Activated CD4-positive, CD25-positive, alpha-beta regulatory T cell treated with anti-CD3 and anti-CD28 coated beads, Interleukin-2, amount 50 U/mL, for 16 hours (primary cell): Measurements from ENCODE around the gene UVRAG.

Experiments
- DNase-seq: peaks from one replicate; pipeline ENCODE4 v3.0.0-alpha.2; 2020; ENCODE audit warnings: low read depth, low spot score

Gene UVRAG

DNA sequence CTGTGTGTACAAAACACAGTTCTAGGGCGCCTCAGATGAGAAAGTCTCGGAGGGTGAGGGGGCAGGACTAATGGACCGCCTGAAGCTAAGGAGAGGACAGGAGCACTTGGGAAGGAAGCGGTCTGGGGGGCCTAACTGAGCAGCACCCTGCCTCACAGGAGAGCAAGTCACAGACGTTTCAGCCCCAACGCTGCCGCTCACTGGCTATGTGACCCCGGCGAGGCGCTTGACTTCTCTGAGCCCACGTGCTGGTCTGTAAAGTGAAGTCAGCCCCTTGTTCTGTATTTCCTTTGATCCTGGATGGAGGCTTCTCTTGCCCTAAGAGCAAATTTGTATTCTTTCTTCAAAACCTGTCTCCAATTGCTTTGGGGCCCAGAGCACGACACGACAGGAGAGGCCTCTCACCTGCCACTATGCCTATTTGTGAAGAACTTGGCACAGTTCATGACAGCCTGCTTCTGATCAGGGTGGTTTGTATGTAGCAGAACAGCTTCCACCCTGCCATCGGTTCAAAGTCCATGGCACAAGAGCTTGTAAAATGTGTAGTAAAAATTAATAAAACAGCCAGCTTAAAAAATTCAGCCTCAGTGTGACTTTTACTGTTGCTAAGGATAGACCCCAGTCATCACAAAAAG is 332.2 kb downstream of the UVRAG start:
- DNase-seq = no peak

DNA sequence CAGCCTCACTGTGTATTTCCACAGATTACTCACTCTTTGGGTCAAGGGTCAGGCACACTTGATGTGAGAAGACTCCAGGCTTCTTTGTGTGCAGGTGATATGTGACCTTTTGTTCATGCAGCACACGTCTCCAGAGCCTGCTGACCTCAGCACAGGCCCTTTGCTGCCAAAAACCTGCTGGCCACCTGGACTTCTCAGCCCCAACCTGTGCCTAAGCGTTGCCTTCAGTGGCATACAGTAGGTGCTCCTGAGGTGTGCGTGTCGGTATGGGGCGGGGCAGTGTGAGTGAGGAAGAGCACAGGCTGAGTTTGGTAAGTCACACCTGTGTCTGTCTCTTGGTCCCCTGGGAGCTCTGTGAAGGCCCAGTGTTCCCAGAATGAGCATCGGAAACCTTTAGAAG is 333.2 kb downstream of the UVRAG start:
- DNase-seq = no peak

DNA sequence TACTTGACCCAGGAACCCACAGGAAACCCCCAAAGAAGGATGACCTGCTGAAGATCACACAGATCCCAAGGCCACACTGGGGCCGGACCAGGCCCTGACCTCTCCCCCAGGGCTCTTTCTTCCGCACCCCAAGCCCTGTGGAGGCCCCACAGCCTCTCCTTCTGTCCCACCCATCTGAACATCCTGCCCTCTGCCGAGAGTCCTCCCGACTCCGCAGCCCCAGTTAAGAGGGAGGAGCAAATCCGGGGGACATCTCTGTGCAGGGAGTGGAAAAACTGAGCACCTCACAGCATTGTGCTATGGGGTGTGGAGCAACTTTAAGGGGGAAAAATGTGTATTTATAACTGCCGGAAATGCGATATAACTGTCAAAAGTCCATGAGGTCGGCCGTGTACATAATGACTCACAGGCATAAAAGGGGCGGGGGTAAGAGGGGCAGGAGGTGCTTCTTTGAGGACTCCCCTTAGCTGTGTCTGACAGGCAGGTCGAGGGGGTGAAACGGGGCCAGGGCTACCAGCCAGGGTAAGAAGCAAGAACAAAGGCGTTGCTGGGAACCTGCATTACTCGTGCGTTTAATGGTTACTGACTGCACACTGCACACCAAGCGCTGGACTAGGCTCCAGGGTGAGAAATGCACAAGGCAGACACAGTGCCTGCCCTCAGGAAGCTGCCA is 334.1 kb downstream of the UVRAG start:
- no peak for DNase-seq

DNA sequence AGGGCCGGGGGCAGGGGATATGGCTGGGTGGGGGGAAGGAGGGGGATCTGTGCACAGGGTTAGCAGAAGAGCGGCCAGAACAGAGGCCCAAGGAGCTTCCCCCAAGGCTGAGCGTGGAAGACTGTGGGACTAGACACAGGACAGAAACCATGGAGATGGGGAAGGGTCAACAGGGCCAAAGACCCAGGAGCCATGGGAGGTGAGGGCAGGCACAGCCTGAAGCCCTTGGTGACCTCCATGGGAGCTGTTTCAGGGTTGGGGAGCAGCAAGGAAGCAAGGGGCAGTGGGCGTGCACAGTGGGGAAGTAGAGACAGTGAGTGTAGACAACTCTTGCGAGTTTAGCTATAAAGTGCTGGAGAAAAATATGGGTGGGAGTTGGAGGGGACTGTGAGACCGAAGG is 334.7 kb downstream of the UVRAG start:
- DNase-seq = no peak

DNA sequence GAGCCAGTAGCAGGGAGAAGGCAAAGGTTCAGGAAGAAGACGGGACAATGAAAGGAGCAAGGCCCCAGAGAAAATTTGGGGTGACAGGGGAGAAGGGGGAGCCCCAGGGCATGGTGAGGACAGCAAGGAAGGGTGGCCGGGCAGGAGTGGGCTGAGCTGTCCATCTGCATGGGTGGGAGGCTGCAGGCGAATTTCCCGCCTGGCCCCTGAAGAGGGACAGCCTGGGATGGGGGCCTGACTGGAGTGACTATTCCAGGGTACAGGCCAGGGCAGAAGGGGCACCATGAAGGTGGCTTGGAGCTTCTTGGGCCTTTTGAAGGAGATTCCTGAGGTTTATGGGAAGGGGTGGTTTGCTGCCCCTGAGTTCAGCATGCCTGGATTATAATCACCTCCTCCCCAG is 335.1 kb downstream of the UVRAG start:
- no peak for DNase-seq

DNA sequence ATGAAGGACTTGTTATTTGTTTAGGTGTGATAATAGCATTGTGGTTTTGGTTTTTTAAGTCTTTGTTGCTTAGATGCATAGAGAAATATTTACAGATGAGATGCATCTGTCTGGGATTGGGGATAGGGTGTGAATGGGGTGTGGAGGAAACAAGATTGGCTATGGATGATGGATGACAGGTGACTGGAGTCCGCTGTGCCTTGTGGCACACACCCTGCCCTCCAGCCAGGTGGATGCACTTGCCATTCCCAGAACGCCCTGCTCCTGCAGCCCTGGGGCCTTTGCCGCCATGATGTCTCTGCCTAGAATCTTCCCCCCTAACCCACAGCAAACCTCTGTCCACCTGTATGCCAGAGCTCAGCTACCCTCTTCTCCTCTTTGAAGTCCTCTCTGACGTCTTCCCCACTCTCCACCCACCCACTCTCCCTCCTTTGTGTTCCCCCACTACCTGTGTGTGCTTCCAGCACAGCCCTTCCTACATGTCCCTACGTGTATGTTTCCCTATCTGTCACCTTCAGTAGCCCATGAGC is 336.6 kb downstream of the UVRAG start:
- no peak for DNase-seq

DNA sequence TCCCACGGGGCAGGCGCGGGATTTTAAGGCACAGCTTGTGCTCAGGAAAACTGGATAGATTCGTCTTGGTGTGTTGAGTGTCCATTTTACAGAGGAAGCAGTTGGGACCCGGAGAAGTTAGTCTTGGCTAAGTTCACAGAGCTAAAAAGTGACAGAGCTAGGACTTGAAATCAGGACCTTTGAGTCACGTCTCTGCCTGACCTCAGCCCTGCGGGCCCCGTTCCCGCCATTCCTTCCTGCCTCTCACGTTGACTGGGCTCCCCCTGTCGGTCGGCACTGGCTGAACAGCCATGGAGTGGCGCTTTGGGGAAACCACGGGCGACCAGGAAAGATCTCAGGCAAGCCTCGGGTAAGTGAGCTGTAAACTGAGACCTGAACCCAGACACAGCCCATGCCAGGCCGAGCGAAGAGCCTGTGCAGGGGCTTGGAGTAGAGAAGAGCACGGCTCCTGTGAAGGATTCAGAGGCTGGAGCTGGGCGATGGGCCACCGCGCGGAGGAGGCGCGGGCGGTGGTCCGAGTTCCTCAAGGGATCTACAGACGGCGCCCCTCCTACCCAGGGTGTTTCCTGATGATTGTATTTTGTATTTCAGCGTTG is 337.2 kb downstream of the UVRAG start:
- DNase-seq = peak; percentile 65

DNA sequence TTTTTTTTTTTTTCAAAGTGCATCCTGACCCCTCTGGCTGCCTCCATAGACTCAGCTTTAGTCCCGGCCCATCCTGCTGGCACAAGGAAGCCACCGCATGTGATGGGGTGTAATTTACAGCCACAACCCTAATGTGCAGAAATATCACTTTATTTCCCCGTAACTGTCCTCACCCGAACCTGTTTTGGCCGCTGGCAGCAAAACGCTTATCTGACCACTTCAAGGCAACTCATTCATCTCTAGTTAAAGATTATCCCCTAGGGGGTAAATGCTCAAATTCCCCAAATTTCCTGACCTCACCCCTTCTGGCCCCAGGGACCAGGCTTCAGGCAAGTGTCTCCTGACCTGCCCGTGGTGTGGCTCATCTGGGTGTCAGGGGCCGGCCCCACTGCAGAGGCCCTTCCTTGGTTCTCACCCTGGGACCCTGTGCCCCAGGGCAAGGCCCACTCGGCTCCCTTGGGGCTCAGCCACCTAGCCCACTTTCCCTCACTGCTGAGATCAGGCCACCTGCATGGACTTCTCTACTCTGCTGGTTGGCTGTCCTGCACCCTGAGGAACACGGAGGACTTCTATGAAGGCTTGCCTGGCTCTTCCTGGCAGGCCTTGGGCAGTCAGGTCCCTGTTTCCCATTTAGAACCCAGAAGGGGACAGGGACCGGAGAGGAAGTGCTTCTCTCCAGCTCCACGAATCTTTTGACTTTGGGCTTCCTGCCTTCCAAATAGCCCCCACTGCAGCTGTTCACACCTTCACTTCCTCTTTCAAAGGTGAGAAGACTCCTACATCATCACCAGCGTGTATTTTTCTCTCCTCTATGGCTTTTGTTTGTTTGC is 337.9 kb downstream of the UVRAG start:
- no peak for DNase-seq

DNA sequence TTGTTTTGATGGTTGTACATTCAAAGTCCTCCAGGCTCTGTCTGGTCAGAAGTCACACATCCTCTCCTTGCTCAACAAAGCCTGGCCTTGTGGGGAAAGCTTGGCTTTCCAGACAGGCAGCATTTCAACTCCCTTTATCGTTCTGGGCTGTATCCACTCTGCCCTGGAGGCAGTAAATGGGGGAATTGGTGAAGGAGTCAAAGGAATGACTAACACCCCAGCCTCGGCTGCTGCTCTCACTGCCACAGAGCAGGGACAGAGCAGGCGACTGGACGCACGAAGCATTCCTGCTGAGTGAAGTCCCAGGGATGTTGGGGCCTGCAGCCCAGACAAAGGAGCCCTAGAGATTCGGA is 338.5 kb downstream of the UVRAG start:
- DNase-seq = no peak

DNA sequence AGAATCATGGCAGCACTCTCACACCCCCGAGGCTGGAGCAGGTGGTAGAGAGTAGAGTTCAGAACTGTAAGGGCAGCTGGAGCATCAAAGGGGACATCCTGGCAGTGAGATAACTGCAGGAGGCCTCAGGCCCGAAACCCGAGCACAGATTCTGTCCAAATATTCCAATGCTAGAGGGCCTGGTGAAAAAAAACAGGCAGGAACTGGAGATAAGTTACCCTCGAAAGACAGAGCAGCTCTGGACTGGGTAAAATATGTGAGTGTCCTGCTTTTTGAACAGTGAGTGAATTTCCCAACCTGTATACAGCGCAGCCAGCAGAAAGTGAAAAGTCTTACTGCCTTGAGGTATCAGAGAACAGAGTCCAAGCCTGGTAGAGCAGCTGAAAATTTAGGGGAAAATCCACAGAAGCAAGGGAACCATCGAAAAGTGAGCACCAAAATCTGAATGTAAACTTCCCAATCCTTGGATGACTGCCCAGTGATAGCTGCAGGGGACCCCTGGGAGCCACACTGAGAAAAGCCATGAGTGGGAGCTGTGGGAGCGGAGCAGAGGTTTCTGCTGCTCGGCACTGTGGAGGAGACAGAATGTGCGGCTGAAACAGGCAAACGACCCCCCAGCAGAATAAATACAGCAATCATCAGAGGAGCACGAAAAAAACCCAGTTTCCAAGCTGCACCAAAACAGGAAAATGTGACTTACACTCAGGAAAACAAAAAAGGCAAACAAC is 340.7 kb downstream of the UVRAG start:
- no peak for DNase-seq

DNA sequence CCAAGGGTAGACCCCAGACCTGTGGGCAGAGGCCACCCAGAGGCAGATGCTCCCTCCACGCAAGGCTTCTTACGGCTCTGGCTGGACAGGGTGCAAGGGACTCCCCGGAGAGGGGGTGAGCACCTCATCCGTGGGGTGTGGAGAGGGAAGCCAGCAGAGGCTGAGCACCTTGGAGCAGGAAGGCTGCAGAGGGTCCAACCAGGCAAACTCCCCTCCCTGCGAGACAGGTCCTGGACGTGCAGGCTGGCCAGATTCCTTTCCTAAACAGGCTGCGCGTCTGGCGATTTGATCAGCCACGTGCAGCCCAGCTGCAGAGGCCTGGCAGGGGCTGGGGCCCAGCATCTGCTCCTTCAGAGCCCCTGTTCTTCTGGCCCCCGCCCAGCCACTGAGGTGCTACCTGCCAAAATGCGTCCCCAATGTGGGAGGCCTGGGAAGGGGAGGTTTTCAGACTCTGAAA is 342.0 kb downstream of the UVRAG start:
- no peak for DNase-seq

DNA sequence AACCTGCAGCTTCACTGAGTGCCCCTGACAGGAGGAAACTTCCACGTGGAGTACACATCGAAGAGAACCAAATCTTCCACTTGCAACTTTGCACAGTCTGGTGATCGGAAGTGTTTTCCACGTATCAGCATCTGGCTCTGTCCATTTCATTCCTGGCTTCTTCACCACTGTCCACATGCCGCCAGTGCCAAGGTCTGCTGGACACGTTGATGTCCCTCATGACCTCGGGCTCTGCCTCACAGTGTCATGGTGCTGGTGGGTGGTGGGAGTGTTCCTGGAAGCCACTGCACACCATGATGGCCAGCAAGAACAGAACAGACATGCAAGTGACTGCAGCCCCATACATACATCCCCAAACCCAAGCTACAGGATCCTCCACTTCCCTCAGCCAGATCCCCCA is 342.9 kb downstream of the UVRAG start:
- DNase-seq = no peak

DNA sequence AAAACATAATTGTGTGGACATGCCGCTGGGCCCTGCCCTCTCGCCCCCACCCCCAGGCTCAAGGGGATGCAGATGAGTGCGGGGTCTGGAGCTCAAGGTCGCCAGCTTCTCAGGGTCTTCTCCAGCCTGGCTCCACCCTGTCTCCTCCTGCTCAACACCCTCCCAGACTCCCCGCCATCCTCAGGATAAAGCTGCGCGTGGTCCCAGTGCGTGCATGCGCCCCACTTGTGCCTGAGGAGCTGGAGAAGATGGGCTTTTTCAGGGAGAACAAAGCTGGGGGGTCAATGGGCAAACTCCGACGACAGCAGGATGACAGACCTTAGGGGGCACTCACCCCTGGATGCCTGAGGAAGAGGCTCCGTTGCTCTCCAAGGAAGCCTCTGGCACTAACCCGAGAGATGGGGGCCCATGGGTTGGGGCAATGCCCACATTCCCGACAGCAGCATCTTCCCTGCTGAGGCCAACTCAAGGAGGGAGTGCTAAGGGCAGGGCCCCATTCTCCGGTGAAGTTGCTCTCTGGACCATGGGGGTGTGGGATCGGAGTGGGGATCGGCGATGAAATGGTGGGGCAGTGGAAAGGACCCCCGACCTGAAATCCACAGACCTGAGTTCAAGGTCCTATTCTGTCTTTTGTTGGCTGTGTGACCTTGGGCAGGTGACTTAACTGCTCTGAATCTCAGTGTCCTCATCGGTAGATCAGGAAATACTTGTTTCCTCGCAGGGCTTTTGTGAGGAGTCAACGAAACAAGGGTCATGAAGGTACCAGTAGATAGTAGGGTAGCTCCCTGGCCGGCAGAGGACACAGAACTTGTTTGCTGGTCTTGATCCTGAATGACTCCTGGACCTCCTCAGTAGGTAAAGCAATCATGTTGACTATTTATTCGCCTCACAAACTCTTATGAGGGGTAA is 343.6 kb downstream of the UVRAG start:
- no peak for DNase-seq

DNA sequence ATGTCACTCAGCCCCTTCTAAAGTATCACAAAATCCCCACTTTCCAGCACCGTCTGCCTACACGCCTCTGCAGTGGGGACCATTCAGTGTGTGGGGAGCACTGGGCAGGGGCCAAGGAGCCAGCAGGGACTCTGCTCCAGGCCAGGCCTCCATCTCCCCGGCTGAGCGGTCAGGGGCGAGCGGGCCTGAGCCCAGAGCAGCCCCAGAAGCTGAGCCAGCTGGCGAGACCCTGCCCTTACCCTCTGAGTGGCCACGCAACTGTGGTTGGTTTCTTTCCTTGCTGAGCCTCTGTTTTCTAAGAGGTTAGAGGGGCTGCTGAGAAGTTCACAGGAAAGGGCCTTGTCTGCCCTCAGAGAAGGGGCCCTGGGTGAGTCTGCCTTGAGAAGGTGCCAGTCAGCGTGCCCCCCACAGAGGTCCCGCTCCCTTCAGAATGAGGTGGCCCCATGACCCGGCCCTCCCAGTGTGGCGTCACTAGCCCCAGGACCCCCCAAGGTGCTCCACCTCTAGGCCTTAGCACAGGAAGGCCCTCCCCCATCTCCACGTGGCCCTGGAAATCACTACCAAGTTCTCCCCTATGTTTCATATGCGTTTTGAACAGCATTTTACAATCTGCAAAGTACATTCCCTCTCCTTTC is 344.4 kb downstream of the UVRAG start:
- no peak for DNase-seq

DNA sequence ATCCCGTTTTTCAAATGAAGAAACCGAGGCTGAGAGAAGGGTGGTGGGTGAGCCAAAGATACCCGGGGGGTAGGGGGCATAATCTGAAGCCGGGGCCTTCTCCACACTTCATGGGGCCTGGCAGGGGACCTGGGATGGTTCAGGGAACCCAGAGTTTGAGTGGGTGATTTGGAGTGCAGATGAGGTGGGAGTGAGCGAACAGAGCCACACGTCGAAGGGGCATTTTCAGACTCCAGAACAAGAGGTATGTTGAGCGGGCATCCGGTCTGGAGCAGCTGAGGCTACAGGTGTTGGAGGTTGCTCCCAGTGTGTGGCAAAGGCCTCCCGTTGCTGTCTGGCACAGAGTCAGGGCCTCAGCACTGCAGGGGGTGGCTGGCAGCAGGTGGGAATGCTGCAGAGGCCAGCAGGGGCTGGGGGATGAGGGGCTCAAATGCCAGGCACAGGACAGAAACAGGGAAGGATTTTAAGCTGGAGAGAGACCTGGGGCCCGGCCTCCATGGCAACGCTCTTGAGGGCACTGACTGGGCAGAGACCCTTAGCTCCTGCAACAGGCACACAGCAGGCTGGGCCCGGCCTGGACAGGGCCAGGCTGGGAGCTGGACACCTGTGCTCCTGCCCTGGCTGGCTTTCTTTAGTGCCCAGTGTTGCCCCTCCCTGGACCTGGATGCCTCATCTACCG is 345.1 kb downstream of the UVRAG start:
- no peak for DNase-seq

DNA sequence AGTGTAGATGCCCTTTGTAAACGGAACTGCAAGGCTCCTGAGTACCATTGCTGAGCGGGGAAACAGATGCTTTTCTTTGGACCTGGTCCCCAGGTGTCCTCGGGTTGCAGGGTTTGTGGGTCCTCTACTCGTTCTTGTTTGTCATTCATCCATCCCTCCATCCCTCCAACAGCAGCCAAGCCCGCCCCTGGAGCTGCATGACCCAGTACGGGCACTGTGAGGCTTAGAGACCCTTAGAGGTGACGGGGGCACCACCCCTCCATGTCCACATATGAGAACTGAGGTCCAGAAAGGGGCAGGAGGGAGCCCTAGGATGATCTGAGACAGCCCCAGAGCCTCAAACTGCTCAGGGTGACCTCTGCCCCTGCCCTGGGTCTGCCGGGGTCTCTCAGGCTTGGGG is 345.8 kb downstream of the UVRAG start:
- DNase-seq = no peak

DNA sequence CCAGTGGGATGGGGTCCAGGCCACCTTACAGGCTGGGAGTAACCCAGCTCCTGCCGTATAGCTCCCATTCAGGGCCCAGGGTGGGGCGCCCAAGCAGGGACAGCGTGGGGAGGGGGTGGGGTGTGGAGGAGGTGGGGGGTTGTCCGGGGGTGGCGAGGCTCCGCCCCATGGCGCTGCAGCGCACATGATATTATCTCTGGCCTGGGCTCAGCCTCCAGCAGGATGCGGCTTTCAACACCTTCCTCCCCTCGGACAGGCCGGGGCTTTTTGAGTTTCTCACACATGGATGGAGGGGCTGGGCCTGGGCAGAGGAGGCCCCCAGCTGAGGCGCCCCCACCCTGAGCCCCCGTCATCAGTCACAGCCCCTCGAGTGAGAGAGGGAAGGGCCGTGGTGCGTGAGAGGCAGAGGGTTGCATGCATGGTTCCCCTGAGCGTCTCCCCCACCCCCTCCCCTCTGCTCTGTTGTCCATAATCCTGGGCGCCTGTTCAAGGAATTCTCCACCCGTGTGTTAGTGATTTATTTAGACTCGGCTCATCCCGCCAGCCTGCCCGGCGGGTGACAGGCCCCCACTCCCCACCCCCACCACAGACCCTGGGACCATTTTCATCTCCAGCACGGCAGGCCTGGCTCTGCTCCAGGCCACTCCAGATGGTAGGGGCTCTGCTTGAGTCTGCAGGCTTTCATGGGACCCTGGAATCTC is 346.4 kb downstream of the UVRAG start:
- no peak for DNase-seq

DNA sequence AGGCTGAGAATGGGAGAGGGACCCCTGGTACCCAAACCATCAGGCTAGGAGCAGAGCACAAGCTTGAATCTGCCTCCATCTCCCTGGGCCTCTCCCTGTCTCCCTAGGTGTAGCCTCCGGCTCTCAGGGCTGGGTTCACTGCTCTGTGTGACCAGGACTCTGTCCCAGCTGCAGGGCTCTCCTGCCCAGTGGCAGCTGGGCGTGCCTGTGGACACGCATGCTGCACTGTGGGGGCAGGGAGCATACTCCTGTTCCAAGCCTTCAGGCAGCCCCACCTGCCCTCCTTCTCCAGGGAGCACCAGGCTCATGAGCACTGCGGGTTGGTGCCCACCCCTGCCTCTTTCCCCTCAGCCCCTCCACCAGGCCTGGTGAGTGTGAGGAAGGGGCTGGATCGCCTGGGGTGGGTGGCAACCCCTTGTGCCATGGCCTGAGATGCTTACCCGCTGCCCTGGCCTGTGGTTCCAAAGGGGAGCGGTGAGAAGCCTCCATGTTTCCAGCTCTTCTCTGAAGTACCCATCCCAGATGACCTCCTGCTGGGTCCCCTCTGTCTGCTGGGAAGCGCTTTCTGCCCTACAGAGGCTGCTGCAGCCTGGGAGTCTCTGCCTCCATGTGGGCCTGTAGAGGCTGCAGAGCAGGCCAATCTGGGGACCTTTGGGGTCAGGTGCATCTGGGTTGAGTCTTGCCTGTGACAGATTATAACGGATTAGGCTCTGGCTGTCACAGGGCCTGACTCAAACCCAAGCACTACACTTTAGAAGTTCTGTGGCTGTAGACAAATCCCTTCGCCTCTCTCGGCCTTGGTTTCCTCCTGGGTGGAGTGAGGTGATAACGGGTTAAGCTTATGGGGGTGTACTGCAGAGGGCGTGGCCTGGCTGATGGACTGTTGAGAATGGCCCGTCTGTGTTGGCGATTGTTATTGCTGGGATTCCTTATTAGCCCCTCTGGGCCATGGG is 347.6 kb downstream of the UVRAG start:
- DNase-seq = no peak
